HG02981 (cell line): ENCODE measurements around the gene RALGAPA2.

ENCODE experiments used
- ATAC-seq: cut with Tn5 transposase; IDR thresholded peaks from one replicate; pipeline ENCODE4 v1.9.1; 2021; ENCODE audit warnings: mild to moderate bottlenecking, moderate library complexity; ENCODE audit not compliant: unreplicated experiment

The RALGAPA2 gene

GRCh38 chr20:20712474-20713243 is at the start of gene RALGAPA2:
RALGAPA2 (minus strand) TSS chr20:20712644; CDS start chr20:20712480, 164 bp downstream.
- ATAC-seq: peak; percentile 95

- ATAC-seq: no peak
Observed at GRCh38 chr20:20761301-20761700, 48.9 kb upstream of the RALGAPA2 start.

- no peak for ATAC-seq
Observed at GRCh38 chr20:20759132-20759531, 46.7 kb upstream of the RALGAPA2 start.

DNA sequence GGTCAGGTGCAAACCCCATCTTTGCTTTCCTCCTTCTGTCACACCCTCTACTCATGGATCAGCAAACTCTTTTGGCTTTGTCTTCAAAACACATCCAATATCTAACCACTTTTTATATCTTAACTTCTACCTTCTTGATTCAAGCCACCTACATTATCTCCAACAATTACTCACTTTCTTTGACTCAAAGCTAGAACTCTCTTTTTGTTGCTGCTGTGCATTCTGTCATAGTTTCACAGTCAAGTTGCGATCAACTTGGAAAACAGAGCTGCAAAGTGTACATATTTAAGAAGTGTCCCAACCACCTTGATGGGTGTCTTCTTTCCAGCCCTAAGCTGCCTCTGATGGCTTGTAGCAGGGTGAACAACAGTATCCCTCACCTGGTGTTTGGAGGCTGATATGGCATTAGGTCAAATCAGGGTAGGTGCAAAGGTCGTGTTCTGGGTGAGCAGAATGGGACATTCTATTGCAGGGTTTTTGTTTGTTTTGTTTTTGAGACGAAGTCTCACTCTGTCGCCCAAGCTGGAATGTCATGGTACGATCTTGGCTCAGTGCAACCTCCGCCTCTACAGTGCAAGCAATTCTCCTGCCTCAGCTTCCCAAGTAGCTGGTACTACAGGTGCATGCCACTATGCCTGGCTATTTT is 43.4 kb upstream of the RALGAPA2 start:
- ATAC-seq: no peak

GRCh38 chr20:20755231-20755630 is 42.8 kb upstream of the RALGAPA2 start:
- ATAC-seq: no peak

- ATAC-seq: no peak
Observed at GRCh38 chr20:20754714-20755113, 42.3 kb upstream of the RALGAPA2 start.

DNA sequence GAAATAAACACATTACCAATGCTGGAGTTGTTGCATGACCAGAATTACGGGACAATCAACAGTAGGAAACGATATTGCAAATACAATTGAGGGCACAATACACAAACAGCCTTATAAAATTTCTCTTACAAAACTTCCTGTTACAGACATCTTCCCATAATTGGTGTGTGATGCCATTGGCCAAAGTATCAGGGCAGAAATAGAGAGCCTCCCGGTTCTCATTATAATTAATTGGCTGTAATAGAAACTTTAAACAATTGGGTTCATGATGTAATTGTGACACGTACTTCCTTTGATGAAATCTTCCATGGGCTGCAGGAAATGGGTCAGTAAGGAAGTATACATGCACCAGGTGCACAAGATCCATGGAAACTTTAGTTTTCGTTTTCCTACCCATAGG is 40.3 kb upstream of the RALGAPA2 start:
- ATAC-seq: no peak

GRCh38 chr20:20747298-20747697 is 34.9 kb upstream of the RALGAPA2 start:
- ATAC-seq: no peak

- ATAC-seq: no peak
Observed at GRCh38 chr20:20744170-20744725, 31.8 kb upstream of the RALGAPA2 start.

DNA sequence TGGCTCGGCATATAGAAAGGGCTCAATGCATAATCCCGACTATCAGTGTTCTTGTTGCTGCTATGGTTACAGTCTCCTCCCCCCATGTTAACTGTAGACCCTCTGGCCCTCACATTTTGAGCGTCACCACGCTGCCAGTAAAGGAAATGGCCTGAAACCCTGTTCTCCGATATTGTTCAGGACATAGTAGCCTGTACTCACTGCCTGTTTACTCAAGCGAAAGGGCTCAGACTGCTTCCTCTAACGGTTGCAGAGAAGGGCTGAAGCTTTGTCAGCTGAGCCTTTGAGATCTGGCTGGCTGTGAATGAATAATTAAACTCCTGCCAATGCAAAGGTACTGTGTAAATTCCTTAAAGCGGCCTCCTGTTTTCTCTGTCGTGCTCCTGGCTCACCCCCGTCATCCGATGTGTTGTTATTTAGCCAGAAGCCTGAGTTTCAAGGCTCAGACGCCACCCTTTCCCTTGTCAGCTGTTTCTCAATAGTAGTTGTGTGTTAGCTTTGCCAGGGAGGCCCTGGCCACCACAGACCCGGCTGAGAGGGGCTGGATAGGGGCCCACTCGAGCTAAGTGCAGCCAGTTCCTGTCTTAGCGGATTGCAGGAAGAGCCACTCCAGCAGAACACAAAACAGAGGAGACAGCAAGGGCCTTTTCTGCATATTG is 31.2 kb upstream of the RALGAPA2 start:
- ATAC-seq: peak; percentile 84

- no peak for ATAC-seq
Observed at GRCh38 chr20:20741087-20742045, 28.9 kb upstream of the RALGAPA2 start.

DNA sequence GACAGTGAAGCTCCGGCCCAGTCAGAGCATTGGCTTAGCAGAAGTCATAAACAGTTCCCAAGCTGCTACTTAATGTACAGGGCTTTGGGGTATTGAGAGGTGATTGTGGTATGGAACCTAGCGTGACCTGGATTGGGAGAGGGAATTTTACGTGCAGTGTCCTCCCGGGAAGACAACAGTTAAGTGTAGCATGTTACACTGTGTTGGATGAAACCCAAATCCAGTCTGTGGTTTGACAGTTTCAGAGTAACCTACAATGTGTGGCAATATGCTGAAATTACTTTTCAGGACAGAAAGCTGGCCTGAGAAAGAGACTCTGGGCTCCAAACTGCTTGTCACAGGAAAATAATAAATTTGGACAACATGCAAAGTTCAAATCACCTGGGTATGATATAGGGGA is 28.1 kb upstream of the RALGAPA2 start:
- ATAC-seq: no peak

GRCh38 chr20:20737158-20737557 is 24.7 kb upstream of the RALGAPA2 start:
- no peak for ATAC-seq

GRCh38 chr20:20736303-20736702 is 23.9 kb upstream of the RALGAPA2 start:
- ATAC-seq: no peak

DNA sequence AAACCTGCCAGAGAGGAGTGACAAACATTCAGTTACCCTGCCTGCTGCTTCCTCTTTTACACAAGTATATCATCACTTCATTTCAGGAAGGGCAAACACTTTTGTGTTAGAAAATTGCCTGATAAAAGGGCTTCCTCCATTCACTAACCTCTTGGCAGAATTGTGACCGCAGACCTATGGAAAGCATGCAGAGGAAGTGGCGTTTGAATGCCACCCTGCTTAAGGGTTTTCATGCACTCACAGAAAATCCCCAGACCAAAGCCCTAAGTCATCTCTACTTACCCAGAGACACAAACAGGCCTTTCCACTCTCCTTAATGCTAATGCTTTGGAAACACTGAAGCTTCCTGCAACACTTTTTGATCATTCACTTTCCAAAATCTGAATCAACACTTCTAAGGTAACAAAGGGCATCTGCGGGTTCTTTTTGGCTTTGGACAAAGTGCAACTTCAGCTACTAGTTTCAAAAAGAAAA is 22.1 kb upstream of the RALGAPA2 start:
- peak; percentile 42 for ATAC-seq

DNA sequence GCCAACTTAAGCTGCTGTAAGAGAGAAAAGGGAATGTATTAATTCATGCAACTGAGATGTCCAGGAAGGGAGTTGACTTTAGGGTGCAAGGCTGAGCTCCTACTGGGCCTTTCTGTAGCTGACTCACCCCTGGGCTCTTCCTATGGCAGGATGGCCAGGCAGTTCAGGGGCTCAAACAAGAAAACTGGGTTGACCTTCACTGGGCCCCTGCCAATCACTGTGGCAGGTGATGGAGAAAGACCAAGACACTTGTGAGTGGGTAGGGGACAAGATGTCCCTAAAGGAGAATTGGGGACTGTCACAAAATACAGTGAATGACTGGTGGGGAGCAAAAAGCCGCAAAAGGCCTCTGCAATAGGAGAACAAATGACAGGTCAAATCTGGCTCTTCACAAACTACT is 21.5 kb upstream of the RALGAPA2 start:
- no peak for ATAC-seq

DNA sequence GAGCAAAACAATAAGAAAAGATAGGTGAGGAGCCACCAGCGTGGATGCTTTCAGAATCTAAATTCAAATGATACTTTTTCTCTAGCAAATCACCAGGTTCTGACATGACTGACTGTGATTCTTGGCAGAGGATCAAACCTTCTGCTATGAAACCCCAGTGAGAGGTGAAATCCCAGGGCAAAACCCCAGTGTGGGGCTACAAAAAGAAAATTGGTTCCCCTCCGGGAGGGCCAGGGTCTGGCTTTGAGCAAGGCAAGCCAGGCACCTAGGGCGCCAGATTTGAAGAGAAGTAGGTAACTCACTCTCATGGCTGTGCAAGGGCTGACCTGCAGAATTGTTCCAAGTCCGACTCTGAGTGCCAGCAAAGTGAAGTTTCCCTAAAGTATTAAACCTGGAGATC is 20.2 kb upstream of the RALGAPA2 start:
- ATAC-seq: no peak

DNA sequence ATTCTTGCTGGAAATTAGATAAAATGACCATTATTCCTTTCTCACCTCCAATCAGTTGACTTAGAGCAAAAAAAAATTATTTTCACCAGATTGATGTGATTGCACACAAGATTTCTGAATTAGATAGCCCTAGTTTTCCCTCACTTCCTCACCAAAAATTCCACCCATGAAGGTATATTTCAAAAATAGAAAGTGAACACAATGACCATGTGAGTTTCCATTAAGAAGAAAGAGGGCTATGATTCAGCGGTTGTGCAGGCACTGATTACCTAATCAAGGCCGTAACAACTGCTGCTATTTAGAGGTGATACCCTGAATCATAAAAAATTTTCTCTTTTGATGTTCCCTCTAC is 19.5 kb upstream of the RALGAPA2 start:
- ATAC-seq: peak; percentile 36

GRCh38 chr20:20731000-20731944 is 18.8 kb upstream of the RALGAPA2 start:
- ATAC-seq: no peak
